Anterior cingulate cortex (tissue), 58 donors: ENCODE data around the gene FMNL2.

ENCODE experiments used
- DNase-seq, 58 donors: peaks; one replicate each; lab custom pipeline; 2025; lab: John Stamatoyannopoulos, UW

Gene FMNL2

DNA sequence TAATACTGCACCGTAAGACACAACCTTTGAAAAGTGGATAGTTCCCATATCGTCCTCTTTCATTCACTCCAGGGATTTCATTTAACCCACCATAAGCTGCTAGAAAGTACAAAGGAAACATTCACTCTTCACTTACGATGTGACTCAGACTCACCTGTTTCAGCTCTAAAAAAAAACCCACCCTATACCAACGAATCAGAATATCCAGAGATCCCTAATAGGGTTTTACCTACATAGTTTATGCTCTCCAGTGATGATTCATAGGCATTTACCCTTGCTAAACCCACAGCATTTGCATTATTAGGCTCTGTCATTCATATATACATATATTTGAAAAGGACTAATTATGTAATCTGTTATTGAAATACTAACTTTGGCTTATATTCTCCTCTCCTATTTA lies 322.1 kb downstream of the FMNL2 start:
- DNase-seq: no peak

DNA sequence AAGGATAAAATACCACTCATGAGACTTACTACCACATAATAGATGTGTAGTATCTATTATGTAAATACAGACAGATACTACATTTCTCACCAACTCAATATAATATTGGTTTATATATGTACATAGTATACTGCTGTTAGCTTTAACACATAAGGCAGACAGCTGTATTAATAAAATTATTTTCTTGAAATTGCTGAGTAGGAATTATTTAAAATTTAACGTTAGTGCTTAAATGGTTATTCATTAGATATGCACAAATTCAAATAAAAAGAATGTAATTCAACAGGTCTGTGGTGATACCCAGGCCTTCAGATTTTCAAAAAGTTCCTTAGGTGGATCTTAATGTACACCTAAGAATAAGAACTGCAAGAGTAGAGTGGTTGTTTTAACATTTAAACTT lies 323.2 kb downstream of the FMNL2 start:
- no peak for DNase-seq

DNA sequence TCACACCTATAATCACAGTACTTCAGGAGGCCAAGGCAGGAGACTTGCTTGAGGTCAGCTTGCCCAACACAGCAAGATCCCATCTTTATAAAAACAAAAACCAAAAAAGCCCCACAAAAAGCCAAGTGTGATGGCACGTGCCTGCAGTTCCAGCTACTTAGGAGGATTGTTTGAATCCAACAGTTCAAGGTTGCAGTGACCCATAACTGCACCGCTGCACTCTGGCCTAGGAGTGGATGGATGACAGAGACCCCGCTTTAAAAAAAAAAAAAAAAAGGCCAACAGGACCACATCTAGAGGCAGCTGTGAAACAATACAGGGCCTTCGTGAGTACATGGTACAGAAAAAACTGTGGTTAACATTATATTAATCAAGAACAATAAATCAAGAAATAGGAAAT lies 326.1 kb downstream of the FMNL2 start:
- no peak for DNase-seq

DNA sequence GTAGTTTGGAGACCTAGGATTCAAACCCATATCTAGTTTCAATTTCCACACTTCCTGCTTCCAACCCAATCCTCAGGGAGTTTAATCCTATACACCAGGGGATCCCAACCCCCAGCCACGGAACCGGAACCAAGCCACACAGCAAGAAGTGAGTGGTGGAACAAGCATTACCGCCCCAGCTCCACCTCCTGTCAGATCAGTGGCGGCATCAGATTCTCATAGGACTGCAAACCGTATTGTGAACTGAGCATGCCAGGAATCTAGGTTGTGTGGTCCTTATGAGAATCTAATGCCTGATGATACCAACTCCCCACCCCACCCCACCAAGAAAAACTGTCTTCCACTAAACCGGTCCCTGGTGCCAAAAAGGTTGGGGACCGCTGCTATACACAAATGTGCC lies 329.8 kb downstream of the FMNL2 start:
- no peak for DNase-seq

DNA sequence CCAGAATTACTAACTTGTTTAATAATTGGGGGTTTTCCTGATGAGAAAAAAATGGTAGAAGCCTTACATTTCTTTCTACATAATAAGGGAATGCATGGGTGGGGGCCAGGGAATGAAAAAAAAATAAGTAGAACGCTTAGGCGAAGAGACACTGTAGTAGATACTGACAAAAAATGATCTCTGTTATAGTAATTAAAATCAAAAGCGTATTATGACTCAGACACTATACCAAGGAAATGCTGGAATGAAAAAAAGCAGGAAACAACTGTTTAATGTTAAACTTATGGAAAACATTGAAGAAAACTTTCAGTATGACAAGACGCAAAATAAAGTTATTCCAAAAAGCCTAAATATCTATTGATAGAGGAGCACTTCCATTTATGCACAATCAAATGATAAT lies 339.4 kb downstream of the FMNL2 start:
- DNase-seq: no peak

DNA sequence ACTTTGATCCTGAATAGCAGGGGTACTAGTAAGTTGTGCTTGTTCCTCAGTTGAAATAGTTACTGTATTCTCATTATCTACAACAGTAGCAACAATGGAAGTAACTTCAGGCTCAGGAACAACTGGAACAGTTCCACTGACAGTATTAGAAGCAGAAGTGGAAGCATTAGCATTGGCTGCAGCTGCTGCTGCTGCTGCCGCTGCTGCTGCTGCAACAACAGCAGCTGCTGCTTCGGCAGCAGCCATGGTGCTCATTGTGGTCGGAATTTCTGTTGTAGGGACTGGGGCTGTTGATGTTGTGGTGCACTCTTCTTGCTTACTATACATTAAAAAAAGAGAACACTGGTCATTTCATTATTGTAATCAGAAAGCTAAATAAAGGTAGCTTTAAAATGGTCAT lies 341.5 kb downstream of the FMNL2 start:
- DNase-seq: no peak

DNA sequence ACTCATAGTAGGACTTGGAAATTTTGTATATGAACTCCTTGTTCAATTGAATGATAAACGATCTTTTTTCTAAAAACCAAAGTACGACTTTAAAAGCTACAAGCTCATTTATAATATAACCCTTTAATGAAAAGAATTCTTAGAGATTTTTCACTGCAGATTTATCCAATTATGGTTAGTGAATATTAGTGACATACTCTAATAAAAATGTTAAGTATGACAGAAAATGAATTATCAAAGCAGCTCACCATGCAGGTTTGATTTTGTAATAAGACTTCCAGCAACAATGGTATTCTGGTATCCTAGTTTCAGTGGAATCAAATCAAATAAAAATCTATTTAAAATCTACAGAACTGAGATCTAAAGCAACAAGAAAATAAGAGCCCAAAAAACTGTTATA lies 343.8 kb downstream of the FMNL2 start:
- no peak for DNase-seq

DNA sequence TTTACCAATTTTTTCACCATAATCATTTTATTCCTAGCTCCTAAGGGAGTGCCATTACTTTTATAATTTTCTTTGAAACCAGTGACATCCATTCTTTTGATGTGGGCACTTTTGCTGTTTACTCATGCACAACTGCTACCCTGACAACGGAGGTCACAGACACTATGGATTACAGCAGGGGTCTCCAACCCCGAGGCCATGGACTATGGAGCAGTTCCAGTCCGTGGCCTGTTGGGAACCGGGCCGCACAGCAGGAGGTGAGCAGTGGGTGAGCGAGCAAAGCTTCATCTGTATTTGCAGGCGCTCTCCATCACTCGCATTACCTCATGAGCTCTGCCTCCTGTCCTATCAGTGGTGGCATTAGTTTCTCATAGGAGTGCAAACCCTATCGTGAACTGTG lies 347.7 kb downstream of the FMNL2 start:
- no peak for DNase-seq

DNA sequence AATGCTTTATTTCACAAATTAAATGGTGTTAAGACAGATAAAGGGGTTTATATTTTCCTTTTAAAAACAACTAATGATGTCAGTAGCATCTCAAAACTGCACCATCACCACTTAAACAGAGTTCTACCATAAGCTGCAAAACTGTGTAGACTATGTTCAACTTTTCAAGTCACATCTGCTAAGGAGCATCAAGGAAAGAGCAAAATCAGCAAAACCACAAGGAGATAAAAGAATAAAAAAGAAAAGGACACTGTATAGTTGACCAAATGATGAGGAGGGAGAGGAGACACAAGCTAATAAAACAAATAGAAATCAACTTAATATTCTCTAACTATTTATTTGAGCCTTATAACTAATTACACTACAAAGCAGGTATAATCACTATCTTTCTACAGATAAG lies 348.4 kb downstream of the FMNL2 start:
- DNase-seq: no peak

DNA sequence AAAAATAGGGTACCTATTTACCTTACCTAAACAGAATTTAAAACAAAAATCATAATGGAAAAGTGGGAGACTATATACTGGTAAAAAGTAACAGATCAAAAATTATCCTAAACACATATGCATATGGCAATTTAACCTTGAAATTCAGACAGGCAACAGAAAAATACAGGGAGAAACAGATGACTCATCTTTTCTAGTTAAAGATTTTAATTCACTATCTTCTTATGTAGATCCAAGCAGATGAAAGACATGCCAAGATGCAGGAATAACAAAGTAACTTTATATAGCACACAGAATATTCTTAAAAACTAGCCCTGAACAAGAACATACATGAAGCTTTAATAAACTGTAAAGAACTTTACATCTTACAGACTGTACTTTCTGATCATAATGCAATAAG lies 351.3 kb downstream of the FMNL2 start:
- DNase-seq: no peak

DNA sequence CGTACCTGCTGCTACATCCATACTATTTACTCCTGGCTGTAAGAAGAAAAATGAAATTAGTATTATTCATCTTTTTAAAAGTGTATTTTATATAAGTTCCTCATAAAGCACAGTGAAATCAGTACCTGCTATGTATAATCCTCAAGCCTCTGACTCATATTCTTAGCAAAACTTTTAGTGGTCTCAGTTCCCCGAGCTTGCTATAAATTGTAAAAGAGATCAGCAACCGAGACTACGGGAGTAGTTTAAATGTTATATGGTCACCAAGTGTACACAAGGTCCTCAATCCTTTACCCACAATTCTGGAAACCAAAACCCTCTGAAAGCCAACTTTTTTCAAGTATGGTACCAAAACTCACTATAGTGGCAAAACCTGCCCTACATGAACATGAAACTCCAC lies 358.1 kb downstream of the FMNL2 start:
- no peak for DNase-seq

DNA sequence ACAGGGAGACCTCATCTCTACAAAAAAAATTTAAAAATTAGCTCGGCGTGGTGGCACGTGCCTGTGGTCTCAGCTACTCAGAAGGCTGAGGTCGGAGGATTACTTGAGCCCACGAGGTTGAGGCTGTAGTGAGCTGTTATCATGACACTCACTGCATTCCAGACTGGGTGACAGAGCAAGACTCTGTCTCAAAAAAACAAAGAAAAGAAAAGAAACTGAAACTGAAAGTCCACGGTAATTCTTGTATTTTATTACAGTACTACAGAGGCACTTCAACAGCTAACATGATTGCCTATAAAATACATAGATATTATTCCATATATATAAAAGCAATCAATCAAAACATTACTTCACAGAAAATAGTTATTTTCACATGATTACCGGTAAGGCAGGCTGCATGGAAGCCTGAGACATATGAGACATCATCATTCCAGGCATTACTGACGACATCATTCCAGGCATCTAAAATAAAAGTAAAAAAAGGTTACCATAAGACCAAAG lies 359.2 kb downstream of the FMNL2 start:
- no peak for DNase-seq

DNA sequence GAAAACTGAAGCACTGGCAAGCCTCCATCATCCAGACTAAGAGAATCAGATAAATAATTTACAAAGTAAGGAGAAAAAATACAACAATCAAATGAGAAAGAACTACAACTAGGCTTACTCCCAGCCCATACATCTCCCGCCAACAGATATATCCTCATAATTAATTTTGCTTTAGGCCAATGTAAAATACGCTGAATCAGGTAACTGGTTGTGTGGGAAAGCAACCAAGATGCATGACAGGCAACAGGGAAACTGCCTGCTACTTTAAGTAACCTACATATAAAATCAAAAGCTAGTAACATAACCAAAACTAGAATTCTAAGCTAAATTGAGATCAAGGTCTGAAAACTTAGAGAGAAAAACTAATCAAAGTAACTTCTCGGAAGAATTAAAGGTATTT lies 360.8 kb downstream of the FMNL2 start:
- DNase-seq: no peak

DNA sequence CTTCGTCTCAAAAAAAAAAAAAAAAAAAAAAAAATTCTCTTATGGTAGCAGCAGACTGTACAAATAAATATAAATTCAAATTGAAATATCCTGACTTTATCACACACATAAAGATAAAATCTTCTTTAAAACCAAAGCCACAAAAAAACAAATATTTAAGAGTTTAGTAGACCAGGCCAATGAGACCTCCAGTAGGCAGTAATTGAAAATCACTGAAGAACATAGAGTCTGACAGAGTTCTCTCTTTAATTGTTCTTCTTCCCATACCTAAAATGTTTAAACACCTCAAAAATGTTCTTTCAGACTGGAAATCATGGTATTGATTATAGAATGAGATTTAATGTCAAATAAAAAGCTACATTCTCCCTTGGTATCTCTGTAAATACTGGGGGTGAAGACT lies 361.5 kb downstream of the FMNL2 start:
- no peak for DNase-seq
